ENCODE data around the gene CABLES2.

- TF ChIP-seq CTCF (IDR thresholded peaks at IDR 0.05): no peak
- no peak for TF ChIP-seq POLR2A (IDR thresholded peaks at IDR 0.05)
Measured at GRCh38 chr20:62430311-62430853, 23.3 kb upstream of the CABLES2 start.
